IMR-90 (cell line): ENCODE data around the gene TMEM82.

ENCODE experiments used
- CTCF ChIP-seq: conservative IDR thresholded peaks from 2 replicates; pipeline ENCODE4 v1.5.1; 2012; ENCODE audit warnings: mild to moderate bottlenecking, low read depth, low read length, improper control_type of control experiment
- MAZ ChIP-seq: IDR thresholded peaks from 2 replicates; pipeline ENCODE4 v1.6.1; 2012; ENCODE audit warnings: low read depth, mild to moderate bottlenecking, low read length, improper control_type of control experiment, moderate library complexity, borderline replicate concordance
- NFE2L2 ChIP-seq: fragments of 150-350 bp; IDR thresholded peaks from 2 replicates; pipeline ENCODE4 v1.6.1; 2016; ENCODE audit warnings: low read depth, mild to moderate bottlenecking, low read length
- POLR2A ChIP-seq: IDR thresholded peaks from 2 replicates; pipeline ENCODE4 v1.6.1; 2012; ENCODE audit warnings: mild to moderate bottlenecking, low read depth, low read length
- RAD21 ChIP-seq: IDR thresholded peaks from 2 replicates; pipeline ENCODE4 v1.6.1; 2012; ENCODE audit warnings: low read length, improper control_type of control experiment
- SMC3 ChIP-seq: fragments of 150-350 bp; IDR thresholded peaks from 2 replicates; pipeline ENCODE4 v1.6.1; 2016; ENCODE audit warnings: low read depth, mild to moderate bottlenecking, antibody characterized with exemption, low read length, moderate library complexity
- USF2 ChIP-seq: fragments of 150-350 bp; IDR thresholded peaks from 2 replicates; pipeline ENCODE4 v1.6.1; 2017; ENCODE audit warnings: mild to moderate bottlenecking, antibody characterized with exemption, low read length, low read depth

- TF ChIP-seq CTCF (no peak), POLR2A (no peak), NFE2L2 (no peak), MAZ (no peak), RAD21 (no peak), SMC3 (no peak), USF2 (no peak)
These were observed 14.9 kb upstream of the TMEM82 start for GRCh38 chr1:15727424-15727823.
